Measurements from ENCODE around the gene CRMP1.
"Not testable (repeated sequence)": the region's sequence is repeated elsewhere in the genome, so short reads cannot be mapped to it uniquely, and the experiment has no call there.

CRMP1 gene

DNA sequence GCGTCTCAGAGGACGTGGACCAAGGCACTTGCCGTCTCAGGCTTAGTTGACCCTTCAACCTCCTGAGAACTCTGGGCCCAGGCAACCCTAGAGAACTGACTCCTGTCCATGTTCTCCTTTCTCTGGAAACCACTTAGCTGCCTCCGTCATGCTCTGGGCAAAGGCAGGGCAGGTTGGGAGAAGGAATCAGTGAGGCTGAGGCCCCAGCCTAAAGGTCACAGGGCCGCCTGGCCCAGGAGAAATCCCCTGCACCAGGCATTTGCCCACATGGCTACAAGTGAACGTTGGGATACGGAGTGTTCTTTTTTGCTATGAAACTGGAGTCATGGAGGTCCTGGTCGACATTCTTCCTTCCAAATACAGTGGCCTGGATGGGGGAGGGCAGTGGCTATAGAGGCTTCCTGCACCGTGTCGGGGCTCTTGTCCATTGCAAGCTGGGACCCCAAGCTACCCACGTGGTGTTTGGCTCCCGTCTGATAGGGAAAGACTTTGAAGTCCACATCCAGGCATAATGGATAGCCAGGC, 76.0 kb downstream of the CRMP1 start:
- DNase-seq: no peak

DNA sequence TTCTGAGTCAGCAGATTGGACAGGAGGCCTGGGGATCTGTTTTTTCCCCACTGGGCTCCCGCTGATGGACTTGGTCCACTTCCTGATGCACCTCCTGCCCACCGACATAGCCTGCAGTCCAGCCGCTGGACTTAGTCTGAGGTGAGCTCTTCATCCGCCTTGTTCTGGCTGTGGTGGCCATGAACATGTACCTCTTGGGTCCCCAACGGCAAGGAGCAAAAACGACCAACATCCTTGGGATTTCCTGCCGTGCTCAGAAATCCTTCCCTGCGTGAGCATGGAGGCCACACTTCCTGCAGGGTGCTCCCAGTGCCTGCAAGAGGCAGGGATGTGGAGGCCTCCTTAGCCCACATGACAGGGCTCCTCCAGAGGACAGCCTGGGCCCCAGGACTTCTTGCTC, 76.8 kb downstream of the CRMP1 start:
- DNase-seq: no peak

DNA sequence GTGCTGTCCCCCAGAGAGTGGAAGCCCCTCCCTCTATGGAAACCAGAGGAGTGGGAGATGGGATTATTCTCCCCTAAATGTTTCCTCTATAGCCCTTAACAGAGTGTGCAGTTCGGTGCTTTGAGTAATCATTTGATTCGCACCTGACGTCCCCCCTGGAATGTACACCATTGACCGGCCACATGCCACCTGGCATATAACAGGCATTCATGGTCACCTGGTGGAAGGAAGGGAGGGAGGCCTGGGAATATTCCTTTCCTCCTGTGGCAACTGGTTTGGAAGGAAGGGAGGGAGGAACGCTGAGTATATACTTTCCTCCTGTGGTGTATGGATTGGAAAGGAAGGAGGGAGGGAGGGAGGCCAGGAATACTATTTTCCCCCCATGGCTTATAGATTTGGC, 77.2 kb downstream of the CRMP1 start:
- DNase-seq: no peak

DNA sequence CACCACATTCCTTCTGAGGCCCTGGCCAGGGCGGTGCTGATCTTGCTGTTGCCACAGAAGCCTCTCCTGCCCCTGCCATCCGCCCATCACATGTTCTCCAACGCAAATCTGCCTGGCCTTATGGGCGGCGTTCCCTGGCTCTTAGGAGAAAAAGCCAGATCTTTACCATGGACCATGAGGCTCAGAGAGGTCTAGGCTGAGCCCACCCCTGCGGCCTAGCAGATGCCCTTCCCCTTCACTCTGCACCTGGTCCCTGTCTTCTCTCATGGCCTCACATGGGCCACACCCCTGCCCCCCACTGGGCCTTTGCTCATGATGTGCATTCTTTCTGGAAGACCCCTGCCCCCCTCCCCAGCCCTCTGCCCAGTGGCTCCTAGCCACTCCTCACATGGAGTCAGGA, 78.5 kb downstream of the CRMP1 start:
- DNase-seq: no peak

DNA sequence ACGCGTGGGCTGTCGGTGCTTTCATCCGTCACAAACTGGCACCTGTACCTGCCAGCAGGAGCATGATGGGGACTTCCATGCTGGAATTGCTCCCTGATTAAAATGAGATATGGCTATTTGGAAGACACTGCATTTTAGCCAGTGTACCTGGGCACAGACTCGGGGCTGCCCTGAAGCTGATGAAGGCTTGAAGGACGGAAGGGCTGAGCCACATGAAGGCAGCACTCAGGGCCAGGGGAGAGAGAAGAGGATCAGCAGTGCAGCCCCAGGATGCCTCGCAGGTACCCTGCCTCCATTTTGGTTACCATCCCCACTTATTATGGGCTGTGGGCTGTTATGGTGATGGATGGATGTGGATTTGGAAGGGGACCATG, 79.0 kb downstream of the CRMP1 start:
- DNase-seq: no peak

DNA sequence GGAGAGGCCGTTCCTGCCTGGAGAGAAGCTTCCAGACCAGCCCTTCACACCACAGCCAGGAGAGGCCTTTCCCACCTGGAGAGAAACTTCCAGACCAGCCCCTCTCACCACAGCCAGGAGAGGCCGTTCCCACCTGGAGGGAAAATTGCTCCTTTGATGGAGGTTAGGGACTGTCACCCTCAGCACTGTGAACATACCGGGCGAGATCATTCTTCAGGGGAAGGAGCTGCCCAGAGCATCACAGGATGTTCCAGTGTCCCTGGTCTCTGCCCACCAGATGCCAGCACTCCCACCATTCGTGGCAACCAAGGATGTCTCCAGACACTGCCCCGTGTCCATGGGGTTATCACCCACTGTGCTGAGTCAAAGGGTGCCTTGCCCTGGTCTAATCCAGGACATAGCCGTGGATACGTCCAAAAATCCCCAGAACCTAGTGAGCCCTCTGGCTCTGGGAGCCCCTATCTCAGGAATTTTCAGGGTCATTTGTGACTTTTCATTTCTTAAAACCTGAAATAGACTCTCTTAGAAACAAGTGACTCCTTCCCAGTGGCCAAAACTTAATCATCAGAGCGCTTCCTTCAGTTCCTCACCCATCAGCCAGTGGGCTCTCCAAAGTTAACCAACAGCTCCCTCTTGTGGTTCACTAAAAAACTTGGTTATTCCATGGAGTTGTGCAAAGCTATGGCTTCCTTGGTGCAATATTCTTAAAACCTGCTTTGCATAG, 80.2 kb downstream of the CRMP1 start:
- DNase-seq: peak; percentile 2

DNA sequence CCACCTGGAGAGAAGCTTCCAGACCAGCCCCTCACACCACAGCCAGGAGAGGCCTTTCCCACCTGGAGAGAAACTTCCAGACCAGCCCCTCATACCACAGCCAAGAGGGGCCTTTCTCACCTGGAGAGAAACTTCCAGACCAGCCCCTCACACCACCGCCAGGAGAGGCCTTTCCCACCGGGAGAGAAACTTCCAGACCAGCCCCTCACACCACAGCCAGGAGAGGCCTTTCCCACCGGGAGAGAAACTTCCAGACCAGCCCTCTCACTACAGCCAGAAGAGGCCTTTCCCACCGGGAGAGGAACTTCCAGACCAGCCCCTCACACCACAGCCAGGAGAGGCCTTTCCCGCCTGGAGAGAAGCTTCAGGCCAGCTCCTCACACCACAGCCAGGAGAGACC, 80.8 kb downstream of the CRMP1 start:
- not testable (repeated sequence) for DNase-seq

DNA sequence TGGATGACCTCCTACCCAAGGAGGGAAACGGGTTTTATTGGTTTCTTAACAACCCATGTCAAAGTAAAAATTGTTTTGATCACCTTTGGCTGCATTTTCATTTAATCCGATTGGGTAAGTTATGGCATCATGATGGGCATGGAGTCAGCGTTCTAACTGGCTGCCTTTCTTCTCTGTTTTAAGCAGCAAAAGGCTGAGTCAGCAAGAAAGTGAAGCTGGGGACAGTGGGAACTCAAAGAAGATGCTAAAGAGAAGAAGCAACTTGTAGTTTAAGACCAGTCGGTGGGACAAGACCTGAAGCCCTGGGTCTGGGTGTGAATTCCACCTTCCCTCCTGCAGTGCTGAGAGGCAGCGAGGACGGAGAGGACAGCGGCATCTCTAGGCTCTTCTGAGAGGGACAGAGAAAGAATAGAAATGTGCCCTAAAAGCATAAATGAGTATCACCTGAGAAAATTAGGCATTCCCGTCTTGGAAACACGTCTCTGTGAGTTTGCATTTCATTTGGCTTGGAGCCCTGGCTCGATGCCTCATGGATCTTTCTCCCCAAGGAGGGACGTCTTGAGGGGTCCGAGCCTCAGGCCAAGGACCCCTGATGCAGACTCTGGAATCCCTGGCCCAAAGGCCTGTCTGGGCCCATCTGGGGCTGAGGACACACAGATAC, 82.0 kb downstream of the CRMP1 start:
- no peak for DNase-seq

DNA sequence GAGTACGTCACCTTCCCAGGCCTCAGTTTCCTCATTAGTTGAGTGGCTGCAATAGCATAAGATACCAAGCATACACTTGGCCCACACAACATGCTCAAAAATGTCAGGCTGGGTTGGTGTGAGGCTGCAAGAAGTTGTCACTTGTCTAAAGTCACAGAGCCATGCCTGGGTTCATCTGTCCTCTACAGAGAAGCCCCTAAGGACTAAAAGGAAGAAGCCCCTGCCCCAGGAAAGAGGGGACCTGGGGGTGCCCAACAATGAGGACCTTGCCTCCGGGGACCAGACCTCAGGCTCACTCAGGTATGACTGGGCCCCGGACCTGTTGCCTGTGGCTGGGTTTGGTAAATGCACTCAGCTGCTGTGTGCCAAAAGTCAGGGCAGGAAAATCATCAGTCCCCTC, 82.7 kb downstream of the CRMP1 start:
- DNase-seq: no peak

DNA sequence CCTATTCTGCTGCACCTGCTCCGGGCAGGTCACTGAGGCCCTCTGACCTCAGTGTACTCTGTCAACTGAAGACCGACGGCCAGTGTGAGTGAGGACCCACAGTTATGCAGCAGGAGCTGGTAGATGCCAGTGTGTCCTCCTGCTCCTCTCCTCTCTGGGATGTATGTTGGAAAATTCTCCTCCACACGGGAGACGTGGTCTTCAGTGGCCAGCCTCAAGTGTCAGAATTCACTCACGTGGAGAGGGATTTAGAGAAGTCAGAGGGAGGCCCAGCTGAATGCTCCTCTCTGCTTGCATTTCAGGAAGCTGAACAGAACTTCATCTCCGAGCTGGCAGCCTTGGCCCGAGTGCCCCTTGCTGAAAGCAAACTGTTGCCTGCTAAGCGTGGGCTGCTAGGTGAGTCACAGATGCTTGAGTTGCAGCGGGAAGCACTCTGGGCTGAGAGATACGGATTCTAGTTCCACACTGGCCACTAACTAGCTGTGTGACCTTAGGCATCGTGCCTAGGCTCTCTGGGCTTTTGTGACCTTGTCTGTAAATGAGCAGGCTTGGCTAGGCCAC, 83.6 kb downstream of the CRMP1 start:
- DNase-seq: no peak

DNA sequence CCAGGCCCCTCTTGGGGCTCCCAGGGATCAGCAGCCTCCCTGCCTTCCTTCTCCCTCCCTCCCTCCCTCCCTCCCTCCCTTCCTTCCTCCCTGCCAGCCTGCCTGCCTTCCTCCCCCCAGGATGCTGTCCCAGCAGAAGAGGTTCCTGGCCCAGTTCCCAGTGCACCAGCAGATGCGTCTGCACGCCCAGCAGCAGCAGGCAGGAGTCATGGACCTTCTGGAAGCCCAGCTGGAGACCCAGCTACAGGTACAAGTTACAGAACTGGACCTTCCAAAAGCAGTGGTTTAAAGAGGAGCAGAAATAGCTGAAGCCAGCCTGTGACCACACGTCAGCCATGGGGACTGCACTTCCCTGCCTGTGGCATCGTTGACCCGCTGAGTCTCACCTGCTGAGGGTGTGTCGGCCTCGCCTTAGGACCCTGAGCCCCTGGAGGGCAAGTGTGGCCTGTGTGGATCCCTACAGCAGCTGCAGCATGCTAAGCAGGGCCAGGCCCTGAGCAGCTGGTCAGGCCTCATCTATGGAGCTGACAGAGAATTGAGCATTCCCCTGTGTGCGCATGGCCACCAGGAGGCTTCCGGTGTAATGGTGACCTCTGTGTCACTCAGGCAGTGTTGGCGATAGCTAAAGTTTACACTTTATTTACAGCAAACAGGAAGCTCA, 84.7 kb downstream of the CRMP1 start:
- peak; percentile 8 for DNase-seq

DNA sequence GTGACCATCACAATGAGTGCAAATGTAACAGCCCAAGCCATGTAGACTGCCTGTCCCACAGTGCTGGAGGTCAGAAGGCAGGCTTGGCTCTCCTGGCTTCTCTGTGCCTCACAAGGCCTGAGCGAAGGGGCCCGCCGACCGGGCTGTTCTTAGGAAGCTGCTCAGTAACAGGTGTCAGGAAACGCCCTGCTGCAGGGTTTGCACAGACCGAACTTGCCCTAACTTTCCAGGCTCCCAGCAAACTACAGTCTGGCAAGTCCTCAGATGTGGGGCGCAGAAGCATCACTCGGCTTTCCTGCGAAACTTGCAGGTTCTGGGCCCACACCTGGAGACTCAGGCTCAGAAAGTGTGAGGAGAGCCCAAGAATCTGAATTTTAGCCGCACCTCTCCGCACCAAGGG, 87.6 kb downstream of the CRMP1 start:
- no peak for DNase-seq

DNA sequence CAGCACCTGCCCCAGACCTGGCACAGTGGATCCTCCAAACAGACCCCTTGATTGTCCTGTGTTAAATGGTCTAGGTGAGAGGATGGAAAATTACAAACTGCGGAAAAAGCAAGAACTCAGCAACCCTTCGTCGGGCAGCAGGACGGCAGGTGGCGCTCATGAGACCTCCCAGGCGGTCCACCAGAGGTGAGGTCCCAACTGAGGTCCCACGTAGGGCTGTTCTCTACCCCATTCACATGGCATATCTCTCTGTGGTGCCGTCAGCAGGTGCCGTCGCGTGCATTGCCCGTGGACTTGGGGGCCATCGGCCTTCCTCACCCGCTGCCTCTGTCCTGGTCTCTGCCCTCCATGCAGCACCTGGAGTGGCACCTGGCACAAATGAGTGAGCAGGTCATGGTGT, 88.2 kb downstream of the CRMP1 start:
- DNase-seq: no peak

DNA sequence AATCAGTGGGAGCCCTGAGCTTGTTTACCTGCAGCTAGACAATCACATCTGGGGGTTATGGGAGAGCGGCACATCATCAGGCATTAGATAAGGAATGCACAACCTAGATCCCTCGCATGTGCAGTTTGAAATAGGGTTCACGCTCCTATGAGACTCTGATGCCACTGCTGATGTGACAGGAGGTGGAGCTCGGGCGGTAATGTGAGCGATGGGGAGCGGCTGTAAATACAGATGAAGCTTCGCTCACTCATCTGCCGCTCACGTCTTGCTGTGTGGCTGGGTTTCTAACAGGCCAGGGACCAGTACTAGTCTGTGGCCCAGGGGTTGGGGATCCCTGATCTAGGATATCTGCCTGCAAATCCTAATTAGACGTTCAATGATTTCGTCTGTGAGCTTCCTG, 90.3 kb downstream of the CRMP1 start:
- DNase-seq: no peak

DNA sequence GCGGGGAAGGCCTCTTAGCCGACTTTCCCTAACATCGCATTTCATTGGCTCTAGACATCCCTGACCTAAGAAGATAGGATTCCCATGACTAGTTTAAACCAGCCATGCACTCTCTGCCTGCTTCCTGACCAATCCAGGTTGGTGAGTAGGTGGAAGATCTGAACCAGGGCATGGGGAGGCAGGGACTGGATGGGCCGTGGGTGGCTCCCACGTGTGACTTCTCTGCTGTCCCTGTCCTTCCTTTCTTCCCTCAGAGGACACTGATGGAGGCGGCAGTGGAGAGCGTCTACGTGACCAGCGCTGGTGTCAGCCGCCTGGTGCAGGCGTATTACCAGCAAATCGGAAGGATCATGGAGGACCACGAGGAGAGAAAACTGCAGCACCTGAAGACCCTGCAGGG, 91.2 kb downstream of the CRMP1 start:
- DNase-seq: no peak

DNA sequence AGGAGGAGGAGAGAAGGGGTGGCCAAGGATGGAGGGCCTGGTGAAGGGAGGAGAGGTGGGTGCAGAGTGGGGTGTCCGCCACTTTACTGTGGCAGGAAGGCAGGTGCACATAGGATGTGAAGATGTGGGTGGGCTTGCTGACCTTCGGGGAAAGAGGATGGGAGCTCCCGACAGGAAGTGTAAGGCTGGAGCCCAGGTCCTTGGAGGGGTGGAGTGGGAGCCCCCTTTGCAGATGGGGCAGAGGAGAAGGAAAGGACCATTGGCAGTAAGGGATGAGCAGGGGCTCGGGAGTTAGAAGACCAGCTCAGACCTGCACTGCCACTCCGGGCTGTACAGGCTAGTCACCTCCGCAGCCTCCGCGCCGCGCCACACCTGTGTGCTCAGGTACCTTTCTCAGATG, 92.4 kb downstream of the CRMP1 start:
- DNase-seq: no peak

DNA sequence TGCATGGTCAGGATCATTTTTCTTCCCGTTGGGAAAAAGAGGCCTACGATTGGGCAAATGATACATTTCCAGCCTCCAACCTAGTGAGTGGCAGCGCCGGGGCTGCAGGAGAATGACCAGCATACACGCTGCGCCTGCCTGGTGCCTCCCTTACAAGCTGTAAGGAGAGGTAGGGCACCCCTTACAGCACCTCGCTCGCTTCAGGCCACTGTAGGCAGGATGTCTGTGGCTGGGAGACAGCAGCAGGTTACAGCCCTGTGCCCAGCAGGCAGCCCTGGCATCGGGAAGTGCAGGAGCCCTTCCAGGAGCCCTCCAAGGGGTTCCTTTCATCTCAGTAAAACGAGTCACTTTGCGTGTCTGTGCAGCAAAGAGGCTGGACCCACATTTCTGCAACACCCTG, 93.5 kb downstream of the CRMP1 start:
- no peak for DNase-seq

DNA sequence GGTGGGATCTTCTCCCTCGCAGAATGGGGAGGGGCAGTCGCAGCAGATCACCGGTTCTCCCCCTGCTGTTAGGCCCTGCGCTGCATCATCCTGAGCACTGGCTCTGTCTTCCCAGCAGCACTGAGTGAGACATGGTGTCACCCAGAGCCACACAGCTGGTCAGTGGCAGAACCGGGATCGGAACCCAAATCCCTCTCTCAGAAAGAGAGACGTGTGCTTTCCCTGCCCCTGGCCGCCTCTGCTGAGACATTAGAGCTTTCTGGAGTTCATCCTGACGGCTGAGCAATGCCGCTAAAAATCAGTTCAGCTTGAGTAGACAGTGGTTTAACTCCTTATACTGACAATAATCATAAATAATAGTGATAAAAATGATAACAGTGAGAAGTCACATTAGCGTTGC, 93.9 kb downstream of the CRMP1 start:
- no peak for DNase-seq

DNA sequence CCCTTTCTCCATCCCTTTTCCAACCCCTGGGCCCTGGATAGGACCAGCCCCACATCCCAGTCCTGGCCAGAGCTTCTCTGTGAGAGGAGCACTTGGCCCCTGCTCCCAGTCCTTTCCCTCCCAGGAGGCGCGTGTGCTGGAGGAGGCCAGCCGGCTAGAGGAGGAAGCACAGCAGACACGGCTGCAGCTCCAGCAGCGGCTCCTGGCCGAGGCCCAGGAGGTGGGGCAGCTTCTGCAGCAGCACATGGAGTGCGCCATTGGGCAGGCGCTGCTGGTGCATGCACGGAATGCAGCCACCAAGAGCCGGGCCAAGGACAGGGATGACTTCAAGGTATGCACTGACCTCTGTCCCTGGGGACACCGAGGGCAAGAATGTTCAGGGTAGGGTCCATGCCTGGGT, 94.4 kb downstream of the CRMP1 start:
- DNase-seq: no peak

DNA sequence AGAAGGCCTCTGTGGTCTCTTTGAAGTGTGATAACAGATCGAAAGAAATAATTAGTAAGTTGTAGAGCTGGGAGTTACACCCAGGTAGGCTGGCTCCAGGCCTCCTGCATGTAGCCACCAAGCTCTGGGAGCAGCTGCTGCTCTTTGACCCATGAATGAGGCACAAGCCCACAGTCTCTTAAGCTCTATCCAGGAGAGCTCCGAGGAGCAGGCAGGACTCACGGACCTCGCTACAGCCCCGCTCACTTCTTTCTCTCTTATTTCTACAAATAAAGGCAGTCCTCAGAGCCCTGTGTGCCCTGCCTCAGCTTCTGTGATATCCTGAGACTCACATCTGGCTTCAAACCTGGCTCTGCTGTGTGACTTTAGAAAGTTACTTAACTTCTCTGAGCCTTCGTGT, 95.0 kb downstream of the CRMP1 start:
- DNase-seq: no peak

DNA sequence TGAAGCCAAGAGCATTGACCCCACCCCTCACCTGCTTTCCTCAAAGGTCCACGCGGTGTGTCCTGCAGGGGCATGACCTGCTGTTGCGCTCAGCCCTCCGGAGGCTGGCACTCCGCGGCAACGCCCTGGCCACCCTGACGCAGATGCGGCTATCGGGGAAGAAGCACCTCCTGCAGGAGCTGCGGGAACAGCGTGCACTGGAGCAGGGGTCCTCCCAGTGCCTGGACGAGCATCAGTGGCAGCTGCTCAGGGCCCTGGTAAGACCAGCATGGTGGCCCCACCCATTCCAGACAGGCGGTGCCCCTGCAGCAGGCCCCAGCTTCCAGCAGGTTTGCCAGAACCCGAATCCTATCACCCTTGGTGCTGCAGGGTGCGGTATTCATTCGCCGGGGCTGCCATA, 95.9 kb downstream of the CRMP1 start:
- no peak for DNase-seq

DNA sequence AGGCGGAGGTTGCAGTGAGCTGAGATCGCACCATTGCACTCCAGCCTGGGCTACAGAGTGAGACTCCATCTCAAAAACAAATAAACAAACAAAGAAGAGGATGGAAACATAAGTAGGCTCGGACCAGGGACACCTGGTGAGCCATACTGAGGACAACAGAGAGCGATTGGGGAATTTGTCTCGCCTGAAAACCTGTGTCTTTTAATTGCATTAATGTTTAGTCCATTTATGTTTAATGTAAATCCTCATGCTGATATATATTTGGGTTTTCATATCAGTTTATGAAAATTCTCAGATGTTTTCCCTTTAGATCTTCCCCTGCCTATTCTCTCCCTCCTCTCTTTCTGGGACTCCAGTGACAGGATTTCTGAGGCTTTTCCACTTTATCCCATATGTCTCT, 97.3 kb downstream of the CRMP1 start:
- DNase-seq: no peak

DNA sequence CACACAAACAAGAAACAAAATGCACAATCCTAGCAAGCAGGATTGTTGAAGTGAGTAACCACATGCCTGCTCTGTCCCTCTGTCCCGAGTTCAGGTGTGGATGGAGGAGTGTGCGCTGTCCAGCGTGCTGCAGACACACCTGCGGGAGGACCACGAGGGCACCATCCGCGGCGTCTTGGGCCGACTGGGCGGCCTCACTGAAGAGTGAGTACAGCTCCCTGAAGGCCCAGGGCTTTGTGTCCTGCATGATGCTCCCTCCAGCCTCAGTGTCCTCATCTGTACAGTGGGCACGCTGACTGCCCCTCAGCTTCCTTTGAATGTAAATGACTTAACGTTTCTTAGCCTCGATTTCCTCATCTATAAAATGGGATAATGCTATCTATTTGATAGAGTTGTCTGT, 99.4 kb downstream of the CRMP1 start:
- no peak for DNase-seq

DNA sequence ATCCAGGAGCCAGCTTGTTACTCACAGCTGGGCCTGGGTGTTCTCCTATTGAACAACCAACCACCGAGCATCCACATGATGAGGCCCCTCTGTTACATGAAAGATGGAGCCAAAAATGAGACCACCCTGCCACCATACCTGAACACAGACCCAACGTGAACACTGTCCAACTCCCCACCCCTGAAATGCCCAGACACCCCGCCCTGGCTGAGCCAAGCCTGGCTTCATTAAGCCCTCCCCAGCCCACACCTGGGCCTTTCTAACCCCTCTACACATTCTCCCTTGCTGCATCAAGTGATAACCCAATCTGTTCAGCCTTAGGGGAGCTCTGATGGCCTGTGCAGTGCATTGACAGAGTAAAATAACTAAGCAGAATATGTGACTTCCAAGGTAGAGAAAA, 101.2 kb downstream of the CRMP1 start:
- no peak for DNase-seq

Measured in DMS79 treated with DMSO at 0.1 percent for 48 hours (cell line).